GM13977 (cell line): Measurements from ENCODE around the gene CFB.

Source experiments
- DNase-seq: peaks from one replicate; pipeline ENCODE4 v3.0.0; 2012; ENCODE audit warnings: low spot score
- CTCF ChIP-seq: IDR thresholded peaks from 2 replicates; pipeline ENCODE4 v1.5.1; 2012; ENCODE audit warnings: mild to moderate bottlenecking, control low read depth; ENCODE audit not compliant: insufficient read depth; ENCODE audit errors: extremely low read depth, missing control alignments
- in situ Hi-C: fragments of 300-500 bp; cut with MboI; formaldehyde crosslinking; loops from one replicate; pipeline ENCODE4 v1.12.0; 2022; ENCODE audit warnings: low sequenced_read_pairs, low pct_unique_long_range_greater_than_20kb, mixed read lengths, inconsistent platforms; ENCODE audit not compliant: unreplicated experiment

Gene CFB

GRCh38 chr6:31956796-31957195 lies 10.9 kb downstream of the CFB start:
- DNase-seq = no peak
- no peak for TF ChIP-seq CTCF
- in situ Hi-C loops = no loop called here

DNA sequence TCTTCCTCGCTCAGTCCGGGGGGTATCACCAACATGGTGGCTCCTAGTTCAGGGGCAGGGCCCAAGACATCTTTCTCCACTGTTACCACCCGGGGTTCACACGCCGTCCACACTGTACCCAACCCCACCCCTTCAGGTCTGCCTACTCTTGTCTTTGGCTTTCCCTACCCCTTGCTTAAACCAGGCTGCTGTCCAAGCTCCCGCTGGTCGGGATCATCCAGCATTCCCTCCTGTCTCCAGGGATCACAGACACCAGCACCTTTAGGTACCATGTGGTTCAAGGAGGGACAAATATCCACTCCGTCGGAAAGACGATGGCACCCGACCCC lies 12.5 kb downstream of the CFB start:
- peak; percentile 36 for DNase-seq
- in situ Hi-C loops = no loop called here

GRCh38 chr6:31958741-31959739 lies 13.1 kb downstream of the CFB start, which contains the start of the genes NELFE and SKIC2:
TSS of gene NELFE (minus strand) at chr6:31958971. CDS start at chr6:31958446, 525 bp downstream.
TSS of gene SKIC2 (plus strand) at chr6:31959175. CDS start at chr6:31959193, 18 bp downstream.
- in situ Hi-C loops = no loop called here

More for the DNA sequence above, 12.5 kb downstream of the CFB start:
- no peak for TF ChIP-seq CTCF

GRCh38 chr6:31961616-31962015 lies 15.7 kb downstream of the CFB start:
- in situ Hi-C loops = no loop called here
- no peak for DNase-seq
- no peak for TF ChIP-seq CTCF

More at GRCh38 chr6:31958741-31959739, 13.1 kb downstream of the CFB start, which contains the start of the genes NELFE and SKIC2:
- TF ChIP-seq CTCF = no peak
- DNase-seq = peak; percentile 100

GRCh38 chr6:31963921-31964320 lies 18.0 kb downstream of the CFB start:
- DNase-seq = no peak
- in situ Hi-C loops = no loop called here
- no peak for TF ChIP-seq CTCF

DNA sequence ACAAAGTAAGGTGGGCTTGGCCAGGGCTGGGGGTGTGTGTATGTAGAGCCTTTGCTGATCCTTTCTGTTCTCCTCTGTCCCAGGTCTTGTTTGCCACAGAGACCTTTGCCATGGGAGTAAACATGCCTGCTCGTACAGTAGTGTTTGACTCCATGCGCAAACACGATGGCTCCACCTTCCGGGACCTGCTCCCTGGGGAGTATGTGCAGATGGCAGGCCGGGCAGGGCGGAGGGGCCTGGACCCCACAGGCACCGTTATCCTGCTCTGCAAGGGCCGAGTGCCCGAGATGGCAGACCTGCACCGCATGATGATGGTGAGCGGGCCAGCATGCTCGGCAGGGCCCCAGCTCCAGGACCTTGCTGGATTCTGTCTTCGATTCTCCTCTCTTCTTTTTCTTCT lies 19.8 kb downstream of the CFB start:
- DNase-seq = no peak
- in situ Hi-C loops = no loop called here
- TF ChIP-seq CTCF = no peak
